AG09319 (cell line): ENCODE measurements around the gene RIIAD1.

Experiments
- DNase-seq: peaks from one replicate; pipeline ENCODE4 v3.0.0-alpha.2; 2010; ENCODE audit warnings: low read depth; ENCODE audit errors: extremely low read depth
- TF ChIP-seq, protein P1 (sequence below): IDR thresholded peaks from 2 replicates; pipeline ENCODE4 v1.5.1; 2011; ENCODE audit warnings: low read depth, mild to moderate bottlenecking, inconsistent platforms, low read length, moderate library complexity

Gene RIIAD1

GRCh38 chr1:151711044-151711800 lies 10.1 kb upstream of the RIIAD1 start:
- no peak for DNase-seq
- TF ChIP-seq, protein P1, sequence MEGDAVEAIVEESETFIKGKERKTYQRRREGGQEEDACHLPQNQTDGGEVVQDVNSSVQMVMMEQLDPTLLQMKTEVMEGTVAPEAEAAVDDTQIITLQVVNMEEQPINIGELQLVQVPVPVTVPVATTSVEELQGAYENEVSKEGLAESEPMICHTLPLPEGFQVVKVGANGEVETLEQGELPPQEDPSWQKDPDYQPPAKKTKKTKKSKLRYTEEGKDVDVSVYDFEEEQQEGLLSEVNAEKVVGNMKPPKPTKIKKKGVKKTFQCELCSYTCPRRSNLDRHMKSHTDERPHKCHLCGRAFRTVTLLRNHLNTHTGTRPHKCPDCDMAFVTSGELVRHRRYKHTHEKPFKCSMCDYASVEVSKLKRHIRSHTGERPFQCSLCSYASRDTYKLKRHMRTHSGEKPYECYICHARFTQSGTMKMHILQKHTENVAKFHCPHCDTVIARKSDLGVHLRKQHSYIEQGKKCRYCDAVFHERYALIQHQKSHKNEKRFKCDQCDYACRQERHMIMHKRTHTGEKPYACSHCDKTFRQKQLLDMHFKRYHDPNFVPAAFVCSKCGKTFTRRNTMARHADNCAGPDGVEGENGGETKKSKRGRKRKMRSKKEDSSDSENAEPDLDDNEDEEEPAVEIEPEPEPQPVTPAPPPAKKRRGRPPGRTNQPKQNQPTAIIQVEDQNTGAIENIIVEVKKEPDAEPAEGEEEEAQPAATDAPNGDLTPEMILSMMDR = no peak

DNA sequence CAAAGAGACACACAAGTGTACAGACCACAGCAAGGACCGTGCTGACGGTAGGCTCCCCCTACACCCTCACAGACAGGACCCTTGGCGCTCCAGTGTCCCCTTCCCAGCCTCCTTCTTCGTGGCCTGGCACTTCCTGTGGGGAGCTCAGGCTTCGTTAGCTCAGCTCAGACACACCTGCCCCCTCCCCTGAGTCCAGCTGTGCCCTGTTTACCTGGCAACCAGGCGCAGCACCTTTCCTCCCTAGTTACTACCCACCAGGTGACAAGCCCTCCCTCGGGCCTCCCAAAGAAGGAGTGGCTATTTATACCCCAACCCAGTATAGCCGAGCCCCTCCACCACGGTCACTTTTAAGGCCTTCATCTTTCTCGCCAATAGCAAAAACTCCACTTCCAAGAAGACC lies 9.4 kb upstream of the RIIAD1 start:
- DNase-seq = no peak
- TF ChIP-seq, protein P1 = no peak

- no peak for DNase-seq
- TF ChIP-seq, protein P1 = no peak
Observed at GRCh38 chr1:151713044-151713443, 8.3 kb upstream of the RIIAD1 start.

DNA sequence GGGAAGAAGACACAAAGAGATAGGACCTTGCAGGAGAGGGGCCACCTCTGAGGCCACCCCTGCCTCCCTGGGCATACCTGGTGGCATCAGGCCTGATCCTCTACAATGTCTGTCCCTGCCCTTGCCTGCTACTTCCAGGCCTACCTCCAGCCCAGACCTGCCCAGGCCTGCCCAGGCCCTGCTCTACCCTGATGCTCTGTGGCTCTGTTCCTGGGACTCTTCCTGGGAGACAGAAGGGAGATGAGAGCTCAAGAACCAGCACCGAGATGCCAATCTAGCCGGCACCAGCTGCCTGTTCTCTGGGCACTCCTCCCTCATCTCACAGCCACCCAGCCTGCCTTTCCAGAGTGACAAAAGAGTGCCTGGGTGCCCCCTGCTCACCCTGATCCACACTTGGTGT lies 7.4 kb upstream of the RIIAD1 start:
- TF ChIP-seq, protein P1 = no peak
- no peak for DNase-seq

- TF ChIP-seq, protein P1 = no peak
- no peak for DNase-seq
Observed at GRCh38 chr1:151714820-151715725, 6.2 kb upstream of the RIIAD1 start.

DNA sequence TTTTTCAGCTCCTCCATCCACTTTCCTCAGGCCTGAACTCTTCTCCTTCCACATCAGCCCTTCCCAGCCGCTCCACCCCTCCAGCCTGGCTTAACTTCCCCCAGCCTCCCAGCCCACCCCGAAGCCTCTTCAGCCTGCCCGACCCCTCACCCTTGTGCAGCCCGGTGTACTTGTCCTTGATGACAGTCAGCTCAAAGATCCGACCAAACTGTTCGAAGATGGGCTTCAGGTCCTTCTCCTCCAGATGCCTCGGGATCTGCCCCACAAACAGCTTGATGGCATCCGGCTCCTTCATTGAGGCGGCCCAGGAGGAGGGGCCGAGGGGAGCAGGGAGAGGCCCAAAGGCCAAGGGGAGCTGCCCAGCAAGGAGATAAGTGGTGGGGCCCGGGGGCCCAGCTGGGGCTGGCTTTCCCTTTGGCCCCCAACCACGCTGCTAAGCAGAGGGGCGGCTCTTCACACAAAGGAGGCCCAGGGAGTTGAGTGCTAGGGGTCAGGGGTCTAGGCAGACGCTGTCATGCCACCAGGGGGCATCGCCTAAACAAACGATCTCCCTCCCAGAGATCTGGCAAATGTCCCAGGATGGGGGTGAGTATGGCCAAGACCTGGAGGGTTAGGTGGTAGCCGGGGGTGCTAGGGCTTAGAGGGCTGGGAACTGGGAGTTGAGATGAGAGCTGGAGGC lies 5.5 kb upstream of the RIIAD1 start:
- TF ChIP-seq, protein P1 = no peak
- no peak for DNase-seq
